Endothelial cell (in vitro differentiated cells): Measurements from ENCODE around the gene RIMBP2. TPM values are rescaled to one million over a fixed set of nuclear protein-coding genes. Genes with fewer than 3 reads are reported as not detected.

Experiments
- DNase-seq: peaks from one replicate; pipeline ENCODE4 v3.0.0; 2021; ENCODE audit warnings: low spot score
- H3K27ac Mint-ChIP-seq: one replicate; pipeline ENCODE4 v1.8.0; 2021; ENCODE audit warnings: mixed read lengths, inconsistent platforms; ENCODE audit not compliant: unreplicated experiment
- H3K27me3 Mint-ChIP-seq: one replicate; pipeline ENCODE4 v1.8.0; 2021; ENCODE audit warnings: mild to moderate bottlenecking, moderate library complexity, mixed read lengths, inconsistent platforms; ENCODE audit not compliant: unreplicated experiment
- H3K36me3 Mint-ChIP-seq: one replicate; pipeline ENCODE4 v1.8.0; 2021; ENCODE audit warnings: mild to moderate bottlenecking, low read depth, mixed read lengths, inconsistent platforms; ENCODE audit not compliant: unreplicated experiment
- H3K4me1 Mint-ChIP-seq: one replicate; pipeline ENCODE4 v1.8.0; 2021; ENCODE audit warnings: mild to moderate bottlenecking, mixed read lengths, inconsistent platforms; ENCODE audit not compliant: unreplicated experiment
- H3K4me3 Mint-ChIP-seq: one replicate; pipeline ENCODE4 v1.8.0; 2021; ENCODE audit warnings: mild to moderate bottlenecking, mixed read lengths, inconsistent platforms; ENCODE audit not compliant: unreplicated experiment
- H3K9me3 Mint-ChIP-seq: one replicate; pipeline ENCODE4 v1.8.0; 2021; ENCODE audit warnings: mixed read lengths, inconsistent platforms; ENCODE audit not compliant: unreplicated experiment
- total RNA-seq: library from RNA; stranded (reverse); fragmentation: NEBNext Ultra II Directional; extraction: Animal tissue kit (Norgen Biotek cat#: 25700); gene quantifications from one replicate; pipeline ENCODE4 v1.2.1, GENCODE V29; 2021; ENCODE audit not compliant: unreplicated experiment
- TF ChIP-seq, protein P1 (sequence below): fragments of 200-600 bp; sonication (generic); IDR thresholded peaks from one replicate; pipeline ENCODE4 v1.5.0; 2021; ENCODE audit warnings: antibody characterized with exemption; ENCODE audit not compliant: unreplicated experiment

The RIMBP2 gene
- total RNA-seq, 1 donor from 2014 or later, result 1.4 TPM

DNA sequence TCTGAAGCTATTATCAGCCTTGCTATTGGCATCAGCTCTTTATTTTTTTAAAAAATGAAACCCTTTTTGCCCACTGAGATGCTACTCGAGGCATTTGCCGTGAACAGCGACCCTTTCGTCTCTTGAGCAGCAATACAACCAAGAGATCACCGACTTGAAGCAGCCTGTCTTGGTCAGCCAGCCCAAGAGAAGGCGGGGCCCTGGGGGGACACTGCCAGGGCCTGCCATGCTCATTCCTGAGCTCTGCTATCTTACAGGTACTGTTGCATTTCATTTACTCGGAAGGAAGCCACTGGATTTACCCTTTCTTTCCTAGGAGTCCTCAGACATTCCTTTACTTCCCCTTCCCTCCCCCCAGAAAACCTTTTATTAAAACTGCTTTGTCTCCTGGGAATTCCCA lies 361.7 kb downstream of the RIMBP2 start:
- Mint-ChIP-seq H3K27me3 (peaks cover 2% of the 10 kb centered on the region), H3K27ac (no peak overlapping the region), H3K9me3 (peaks cover 38% of the 10 kb centered on the region), H3K4me3 (no peak overlapping the region), H3K36me3 (peaks cover 14% of the 10 kb centered on the region), H3K4me1 (no peaks in the 10 kb centered on the region)
- DNase-seq, result no peak
- TF ChIP-seq, protein P1, sequence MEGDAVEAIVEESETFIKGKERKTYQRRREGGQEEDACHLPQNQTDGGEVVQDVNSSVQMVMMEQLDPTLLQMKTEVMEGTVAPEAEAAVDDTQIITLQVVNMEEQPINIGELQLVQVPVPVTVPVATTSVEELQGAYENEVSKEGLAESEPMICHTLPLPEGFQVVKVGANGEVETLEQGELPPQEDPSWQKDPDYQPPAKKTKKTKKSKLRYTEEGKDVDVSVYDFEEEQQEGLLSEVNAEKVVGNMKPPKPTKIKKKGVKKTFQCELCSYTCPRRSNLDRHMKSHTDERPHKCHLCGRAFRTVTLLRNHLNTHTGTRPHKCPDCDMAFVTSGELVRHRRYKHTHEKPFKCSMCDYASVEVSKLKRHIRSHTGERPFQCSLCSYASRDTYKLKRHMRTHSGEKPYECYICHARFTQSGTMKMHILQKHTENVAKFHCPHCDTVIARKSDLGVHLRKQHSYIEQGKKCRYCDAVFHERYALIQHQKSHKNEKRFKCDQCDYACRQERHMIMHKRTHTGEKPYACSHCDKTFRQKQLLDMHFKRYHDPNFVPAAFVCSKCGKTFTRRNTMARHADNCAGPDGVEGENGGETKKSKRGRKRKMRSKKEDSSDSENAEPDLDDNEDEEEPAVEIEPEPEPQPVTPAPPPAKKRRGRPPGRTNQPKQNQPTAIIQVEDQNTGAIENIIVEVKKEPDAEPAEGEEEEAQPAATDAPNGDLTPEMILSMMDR, result no peak

DNA sequence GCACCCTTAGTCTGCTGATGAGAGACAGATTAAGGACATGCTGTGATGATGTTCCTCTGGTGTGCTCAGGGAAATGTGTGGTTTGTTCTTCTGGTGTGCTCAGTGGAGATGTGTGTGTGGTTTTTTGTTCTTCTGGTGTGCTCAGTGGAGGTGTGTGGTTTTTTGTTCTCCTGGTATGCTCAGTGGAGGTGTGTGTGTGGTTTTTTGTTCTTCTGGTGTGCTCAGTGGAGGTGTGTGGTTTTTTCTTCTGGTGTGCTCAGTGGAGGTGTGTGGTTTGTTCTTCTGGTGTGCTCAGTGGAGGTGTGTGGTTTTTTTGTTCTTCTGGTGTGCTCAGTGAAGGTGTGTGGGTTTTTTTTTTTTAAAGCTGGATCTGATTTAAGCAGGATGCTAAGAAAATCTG lies 363.0 kb downstream of the RIMBP2 start:
- peaks cover 14% of the 10 kb centered on the region for H3K36me3 Mint-ChIP-seq
- TF ChIP-seq, protein P1, result no peak
- H3K27me3 Mint-ChIP-seq, result peaks cover 2% of the 10 kb centered on the region
- H3K4me1 Mint-ChIP-seq, result no peaks in the 10 kb centered on the region
- no peak overlapping the region for H3K4me3 Mint-ChIP-seq
- H3K27ac Mint-ChIP-seq, result no peak overlapping the region
- peaks cover 30% of the 10 kb centered on the region for H3K9me3 Mint-ChIP-seq
- DNase-seq, result no peak

DNA sequence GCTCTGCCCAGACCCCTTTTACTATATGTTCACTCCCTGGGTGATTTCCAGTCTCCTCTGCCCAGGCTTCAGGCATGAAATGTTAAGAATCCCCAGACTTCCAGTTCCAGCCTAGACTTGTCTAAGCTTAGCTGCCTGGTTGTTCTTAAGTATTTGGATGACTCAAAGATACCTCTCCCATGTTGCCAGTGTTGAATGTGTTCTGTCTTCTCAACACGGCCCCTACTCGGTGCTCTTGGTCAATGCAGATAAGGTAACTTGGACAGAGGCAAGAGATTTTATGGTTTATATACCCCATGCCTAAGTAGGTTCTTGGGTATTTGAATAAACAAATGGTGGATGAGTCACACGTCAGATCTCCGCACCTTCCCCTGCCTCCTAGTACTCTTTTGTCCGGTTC lies 364.8 kb downstream of the RIMBP2 start:
- TF ChIP-seq, protein P1, result no peak
- peaks cover 14% of the 10 kb centered on the region for H3K36me3 Mint-ChIP-seq
- no peak overlapping the region for H3K4me3 Mint-ChIP-seq
- no peak for DNase-seq
- no peaks in the 10 kb centered on the region for H3K4me1 Mint-ChIP-seq
- peaks cover 2% of the 10 kb centered on the region for H3K27me3 Mint-ChIP-seq
- H3K9me3 Mint-ChIP-seq, result peaks cover 34% of the 10 kb centered on the region
- H3K27ac Mint-ChIP-seq, result no peak overlapping the region

DNA sequence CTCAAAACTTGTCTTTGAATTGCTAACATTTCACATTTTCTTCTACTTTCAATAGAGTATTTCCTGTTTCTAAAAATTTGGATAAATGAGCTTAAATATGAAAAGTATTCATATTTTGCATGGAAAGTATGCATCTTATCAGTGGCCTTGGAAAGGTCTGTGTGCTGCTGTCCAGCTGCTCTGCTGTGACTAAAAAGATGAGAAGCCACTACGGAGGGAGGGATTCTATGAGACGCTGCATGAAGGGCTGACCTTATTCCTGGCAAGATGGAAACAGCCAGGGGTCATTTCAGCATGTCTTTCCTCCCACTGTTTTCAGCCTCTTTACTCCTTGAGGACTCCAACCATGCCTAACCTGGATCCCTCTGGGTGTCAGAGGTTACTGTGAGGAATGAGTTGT lies 365.4 kb downstream of the RIMBP2 start:
- H3K27me3 Mint-ChIP-seq, result peaks cover 2% of the 10 kb centered on the region
- H3K36me3 Mint-ChIP-seq, result peaks cover 14% of the 10 kb centered on the region
- no peak overlapping the region for H3K27ac Mint-ChIP-seq
- H3K9me3 Mint-ChIP-seq, result peaks cover 34% of the 10 kb centered on the region
- H3K4me1 Mint-ChIP-seq, result no peaks in the 10 kb centered on the region
- DNase-seq, result no peak
- TF ChIP-seq, protein P1, result no peak
- H3K4me3 Mint-ChIP-seq, result no peak overlapping the region

DNA sequence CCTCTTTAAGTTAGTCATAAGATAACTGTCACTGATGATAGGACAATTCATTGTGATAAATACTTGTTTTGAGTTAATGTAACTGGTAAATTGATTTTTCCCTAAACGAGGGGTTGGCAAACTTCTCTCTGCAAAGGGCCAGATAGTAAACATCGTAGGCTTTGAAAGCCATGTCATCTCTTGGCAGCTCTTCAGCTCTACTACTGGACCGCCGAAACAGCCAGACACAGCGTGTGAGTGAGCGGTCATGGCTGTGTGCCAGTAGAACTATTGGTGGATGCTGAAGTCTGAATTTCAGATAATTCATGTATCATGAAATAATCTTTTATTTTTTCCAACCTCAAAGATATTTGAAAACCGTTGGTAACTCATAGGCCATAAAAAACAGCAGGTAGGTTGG lies 368.5 kb downstream of the RIMBP2 start:
- Mint-ChIP-seq H3K36me3 (peaks cover 9% of the 10 kb centered on the region), H3K27me3 (no peaks in the 10 kb centered on the region), H3K4me1 (no peaks in the 10 kb centered on the region), H3K4me3 (no peak overlapping the region), H3K9me3 (peaks cover 25% of the 10 kb centered on the region), H3K27ac (no peak overlapping the region)
- TF ChIP-seq, protein P1, result no peak
- DNase-seq, result no peak

Other genes starting within 250 kb of the RIMBP2 start
- gene STX2, start 123.0 kb upstream of the RIMBP2 start, total RNA-seq, result 17.4 TPM
- 685 TPM for gene RAN, start 155.8 kb upstream of the RIMBP2 start, total RNA-seq
- gene ADGRD1, start 237.6 kb upstream of the RIMBP2 start, total RNA-seq, result 1.7 TPM